Measurements from ENCODE around the gene THEMIS. TPM values are rescaled to one million over a fixed set of nuclear protein-coding genes. Genes with fewer than 3 reads are reported as not detected.

THEMIS gene
- total and polyA plus RNA-seq, 2 experiments from 2014 or later = not detected

DNA sequence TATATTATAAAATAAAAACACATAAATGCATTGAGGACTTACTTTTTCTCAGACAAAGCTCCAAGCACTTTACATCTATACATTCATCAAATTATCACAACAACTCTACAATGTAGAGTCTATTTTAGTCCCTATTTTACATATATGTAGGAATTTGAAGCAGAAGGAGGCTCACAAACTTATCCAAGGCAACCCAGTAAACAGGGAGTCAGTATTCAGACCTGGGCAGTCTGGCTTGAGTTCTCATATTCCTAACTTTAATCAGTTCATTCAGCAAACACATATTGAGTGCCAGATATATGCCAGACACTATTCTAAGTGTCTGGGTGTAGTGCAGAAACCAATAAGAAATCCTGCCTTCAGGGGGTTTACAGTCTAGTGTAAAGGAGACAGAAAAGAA lies 194.6 kb downstream of the THEMIS start:
- Histone ChIP-seq H4K20me1 (replicated peaks; ENCODE audit: insufficient read depth) (no peaks in the 10 kb centered on the region), H3K79me2 (replicated peaks; ENCODE audit: insufficient read depth) (no peaks in the 10 kb centered on the region), H3K4me3 (no peak overlapping the region), H3K4me1 (ENCODE audit: insufficient read depth) (no peaks in the 10 kb centered on the region), H3K4me2 (no peak overlapping the region), H3K9me2 (ENCODE audit: insufficient read depth) (peaks cover 5% of the 10 kb centered on the region; the same call in 1 of the 2 replicates), H3F3A (replicated peaks; ENCODE audit: low read depth) (no peaks in the 10 kb centered on the region), H2AFZ (no peak overlapping the region), H3K27me3 (ENCODE audit: insufficient read depth) (no peaks in the 10 kb centered on the region), H3K27ac (ENCODE audit: low read depth) (no peak overlapping the region), H3K36me3 (ENCODE audit: insufficient read depth) (no peaks in the 10 kb centered on the region)
- ATAC-seq = no peak
- H3K4me1 Mint-ChIP-seq = no peaks in the 10 kb centered on the region
- no peak overlapping the region for H3K27ac Mint-ChIP-seq
- no peaks in the 10 kb centered on the region for H3K27me3 Mint-ChIP-seq (ENCODE audit: insufficient read depth, low read depth, poor library complexity)
- DNase-seq (ENCODE audit: low spot score) = no peak
- TF ChIP-seq CREB1 (CRISPR knock-in tag; IDR thresholded peaks at IDR 0.05; ENCODE audit: low read depth) (no peak), JUNB (IDR thresholded peaks at IDR 0.05; ENCODE audit: unreplicated experiment) (no peak), EZH2 (IDR thresholded peaks at IDR 0.05; ENCODE audit: low read depth, unreplicated experiment) (no peak)
- no peaks in the 10 kb centered on the region for H3K36me3 Mint-ChIP-seq (ENCODE audit: low read depth)
- no peaks in the 10 kb centered on the region for H3K9me3 Mint-ChIP-seq
- H3K4me3 Mint-ChIP-seq = no peak overlapping the region

GRCh38 chr6:127695108-127695507 lies 205.8 kb downstream of the THEMIS start:
- Mint-ChIP-seq H3K27me3 (ENCODE audit: insufficient read depth, low read depth, poor library complexity) (no peaks in the 10 kb centered on the region), H3K4me1 (peaks cover 4% of the 10 kb centered on the region; the same call in 1 of the 3 replicates), H3K36me3 (ENCODE audit: low read depth) (no peaks in the 10 kb centered on the region), H3K9me3 (no peaks in the 10 kb centered on the region; the same call in 2 of the 3 replicates), H3K4me3 (no peak overlapping the region), H3K27ac (no peak overlapping the region)
- H2AFZ ChIP-seq = no peak overlapping the region
- H3F3A ChIP-seq (replicated peaks; ENCODE audit: low read depth) = no peaks in the 10 kb centered on the region
- H3K4me1 ChIP-seq (ENCODE audit: insufficient read depth) = no peaks in the 10 kb centered on the region
- no peaks in the 10 kb centered on the region for H3K9me2 ChIP-seq (ENCODE audit: insufficient read depth)
- no peak overlapping the region for H3K4me3 ChIP-seq
- no peak for ATAC-seq
- no peaks in the 10 kb centered on the region for H3K79me2 ChIP-seq (replicated peaks; ENCODE audit: insufficient read depth)
- no peaks in the 10 kb centered on the region for H3K27me3 ChIP-seq (ENCODE audit: insufficient read depth)
- H4K20me1 ChIP-seq (replicated peaks; ENCODE audit: insufficient read depth) = no peaks in the 10 kb centered on the region
- H3K4me2 ChIP-seq = no peak overlapping the region
- DNase-seq (ENCODE audit: low spot score) = no peak
- H3K27ac ChIP-seq (ENCODE audit: low read depth) = no peak overlapping the region
- no peaks in the 10 kb centered on the region for H3K36me3 ChIP-seq (ENCODE audit: insufficient read depth)
- TF ChIP-seq STAT1 (IDR thresholded peaks at IDR 0.05; ENCODE audit: unreplicated experiment) (no peak), ZNF331 (CRISPR knock-in tag; IDR thresholded peaks at IDR 0.05; ENCODE audit: low read depth) (no peak), JUNB (IDR thresholded peaks at IDR 0.05; ENCODE audit: unreplicated experiment) (no peak), CTCF (conservative IDR thresholded peaks at IDR 0.05; ENCODE audit: low read depth in 2 of 2) (no peak), NANOG (IDR thresholded peaks at IDR 0.05; ENCODE audit: borderline replicate concordance) (no peak), CREB1 (CRISPR knock-in tag; IDR thresholded peaks at IDR 0.05; ENCODE audit: low read depth) (no peak), POLR2AphosphoS5 (IDR thresholded peaks at IDR 0.05; ENCODE audit: low read depth) (no peak), ZNF462 (CRISPR knock-in tag; IDR thresholded peaks at IDR 0.05) (no peak)
- TF ChIP-seq, protein P1, sequence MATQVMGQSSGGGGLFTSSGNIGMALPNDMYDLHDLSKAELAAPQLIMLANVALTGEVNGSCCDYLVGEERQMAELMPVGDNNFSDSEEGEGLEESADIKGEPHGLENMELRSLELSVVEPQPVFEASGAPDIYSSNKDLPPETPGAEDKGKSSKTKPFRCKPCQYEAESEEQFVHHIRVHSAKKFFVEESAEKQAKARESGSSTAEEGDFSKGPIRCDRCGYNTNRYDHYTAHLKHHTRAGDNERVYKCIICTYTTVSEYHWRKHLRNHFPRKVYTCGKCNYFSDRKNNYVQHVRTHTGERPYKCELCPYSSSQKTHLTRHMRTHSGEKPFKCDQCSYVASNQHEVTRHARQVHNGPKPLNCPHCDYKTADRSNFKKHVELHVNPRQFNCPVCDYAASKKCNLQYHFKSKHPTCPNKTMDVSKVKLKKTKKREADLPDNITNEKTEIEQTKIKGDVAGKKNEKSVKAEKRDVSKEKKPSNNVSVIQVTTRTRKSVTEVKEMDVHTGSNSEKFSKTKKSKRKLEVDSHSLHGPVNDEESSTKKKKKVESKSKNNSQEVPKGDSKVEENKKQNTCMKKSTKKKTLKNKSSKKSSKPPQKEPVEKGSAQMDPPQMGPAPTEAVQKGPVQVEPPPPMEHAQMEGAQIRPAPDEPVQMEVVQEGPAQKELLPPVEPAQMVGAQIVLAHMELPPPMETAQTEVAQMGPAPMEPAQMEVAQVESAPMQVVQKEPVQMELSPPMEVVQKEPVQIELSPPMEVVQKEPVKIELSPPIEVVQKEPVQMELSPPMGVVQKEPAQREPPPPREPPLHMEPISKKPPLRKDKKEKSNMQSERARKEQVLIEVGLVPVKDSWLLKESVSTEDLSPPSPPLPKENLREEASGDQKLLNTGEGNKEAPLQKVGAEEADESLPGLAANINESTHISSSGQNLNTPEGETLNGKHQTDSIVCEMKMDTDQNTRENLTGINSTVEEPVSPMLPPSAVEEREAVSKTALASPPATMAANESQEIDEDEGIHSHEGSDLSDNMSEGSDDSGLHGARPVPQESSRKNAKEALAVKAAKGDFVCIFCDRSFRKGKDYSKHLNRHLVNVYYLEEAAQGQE (IDR thresholded peaks at IDR 0.05; ENCODE audit: unreplicated experiment) = no peak
